ENCODE results near the gene ETHE1.

ETHE1 gene

GRCh38 chr19:43490759-43491158, 36.2 kb downstream of the ETHE1 start:
- DNase-seq (ENCODE audit: low read depth), result no peak

GRCh38 chr19:43489979-43490599, 36.9 kb downstream of the ETHE1 start:
- DNase-seq (ENCODE audit: low read depth), result no peak

- DNase-seq (ENCODE audit: low read depth), result no peak
These were observed 37.7 kb downstream of the ETHE1 start for GRCh38 chr19:43489310-43489709.

GRCh38 chr19:43488179-43488578, 38.8 kb downstream of the ETHE1 start:
- DNase-seq (ENCODE audit: low read depth), result no peak

- DNase-seq (ENCODE audit: low read depth), result no peak
These were observed 40.6 kb downstream of the ETHE1 start for GRCh38 chr19:43486412-43486811.

- DNase-seq (ENCODE audit: low read depth), result no peak
These were observed 41.0 kb downstream of the ETHE1 start for GRCh38 chr19:43485951-43486350.

GRCh38 chr19:43483281-43483680, 43.7 kb downstream of the ETHE1 start:
- DNase-seq (ENCODE audit: low read depth), result no peak

- DNase-seq (ENCODE audit: low read depth), result no peak
These were observed 44.8 kb downstream of the ETHE1 start for GRCh38 chr19:43482193-43482592.

- no peak for DNase-seq (ENCODE audit: low read depth)
These were observed 45.3 kb downstream of the ETHE1 start for GRCh38 chr19:43481701-43482100.

- no peak for DNase-seq (ENCODE audit: low read depth)
These were observed 46.4 kb downstream of the ETHE1 start for GRCh38 chr19:43480574-43480973.

- DNase-seq (ENCODE audit: low read depth), result no peak
These were observed 46.9 kb downstream of the ETHE1 start for GRCh38 chr19:43479961-43480561.

GRCh38 chr19:43479226-43479625, 47.8 kb downstream of the ETHE1 start:
- no peak for DNase-seq (ENCODE audit: low read depth)

GRCh38 chr19:43478323-43478722, 48.7 kb downstream of the ETHE1 start:
- no peak for DNase-seq (ENCODE audit: low read depth)

GRCh38 chr19:43476606-43477005, 50.4 kb downstream of the ETHE1 start:
- peak; percentile 52 for DNase-seq (ENCODE audit: low read depth)

GRCh38 chr19:43474986-43475705, 51.9 kb downstream of the ETHE1 start:
- DNase-seq (ENCODE audit: low read depth), result peak; percentile 94

GRCh38 chr19:43474487-43474886, 52.5 kb downstream of the ETHE1 start:
- DNase-seq (ENCODE audit: low read depth), result no peak

- DNase-seq (ENCODE audit: low read depth), result no peak
These were observed 55.9 kb downstream of the ETHE1 start for GRCh38 chr19:43471091-43471490.

- peak; percentile 80 for DNase-seq (ENCODE audit: low read depth)
These were observed 56.7 kb downstream of the ETHE1 start for GRCh38 chr19:43470288-43470687.

GRCh38 chr19:43469160-43469480, 57.9 kb downstream of the ETHE1 start:
- no peak for DNase-seq (ENCODE audit: low read depth)

- DNase-seq (ENCODE audit: low read depth), result no peak
These were observed 58.4 kb downstream of the ETHE1 start for GRCh38 chr19:43468354-43469159.

- DNase-seq (ENCODE audit: low read depth), result peak; percentile 84
These were observed 59.3 kb downstream of the ETHE1 start for GRCh38 chr19:43467730-43468129.

GRCh38 chr19:43467276-43467675, 59.7 kb downstream of the ETHE1 start:
- no peak for DNase-seq (ENCODE audit: low read depth)

- DNase-seq (ENCODE audit: low read depth), result no peak
These were observed 60.2 kb downstream of the ETHE1 start for GRCh38 chr19:43466793-43467192.
